A549 (cell line): Measurements from ENCODE around the gene AGAP3. TPM values are rescaled to one million over a fixed set of nuclear protein-coding genes. Genes with fewer than 3 reads are reported as not detected.

Experiments
- ATAC-seq, 2 experiments: fragments of 200-7000 bp in 1 of 2; fragments of >200 bp in 1 of 2; cut with Nextera tagmentation in 1 of 2; cut with Tn5 transposase in 1 of 2; 3 replicates each; pipeline versions ENCODE4 v1.8.0 to v1.9.1; 2018 to 2020; ENCODE audit warnings: mild to moderate bottlenecking in 1 of 2, moderate library complexity in 1 of 2
- CTCF ChIA-PET: fragments of 300-600 bp; sonication (Branson Sonifier 250); formaldehyde crosslinking; extraction: SDS; loops from one replicate; lab custom pipeline; 2021; ENCODE audit warnings: antibody characterized with exemption, inconsistent platforms; lab: Yijun Ruan, JAX
- POLR2A ChIA-PET: fragments of 350-600 bp; formaldehyde crosslinking; extraction: SDS; loops from one replicate; lab custom pipeline; 2021; ENCODE audit warnings: antibody characterized with exemption, inconsistent platforms; lab: Yijun Ruan, JAX
- DNase-seq, 2 experiments: peaks; one replicate each; pipeline versions ENCODE4 v3.0.0 to v3.0.0-alpha.2; 2011 to 2016; ENCODE audit warnings: low read depth in 1 of 2, low spot score in 1 of 2
- FAIRE-seq: peaks from 2 replicates; lab custom pipeline; 2011; peaks lifted over from hg19 to GRCh38; lab: Jason Lieb, UNC
- H3K27ac ChIP-seq, 2 experiments: fragments of >200 bp; sonication (Bioruptor Twin); formaldehyde crosslinking; 3 replicates each; pipeline ENCODE4 v1.5.1; 2016 to 2017
- H3K4me1 ChIP-seq: fragments of >200 bp; sonication (Bioruptor Twin); formaldehyde crosslinking; 3 replicates; pipeline ENCODE4 v1.6.1; 2016
- H3K4me2 ChIP-seq: fragments of >200 bp; sonication (Bioruptor Twin); formaldehyde crosslinking; 3 replicates; pipeline ENCODE4 v1.6.1; 2016
- H3K4me3 ChIP-seq: fragments of >200 bp; sonication (Bioruptor Twin); formaldehyde crosslinking; 3 replicates; pipeline ENCODE4 v1.5.1; 2016
- H3K9me3 ChIP-seq: fragments of >200 bp; sonication (Bioruptor Twin); formaldehyde crosslinking; 3 replicates; pipeline ENCODE4 v1.6.1; 2016
- CBX2 ChIP-seq: fragments of 200-600 bp; sonication (generic); IDR thresholded peaks from 2 replicates; pipeline ENCODE4 v1.6.1; 2016; ENCODE audit warnings: low read depth, mild to moderate bottlenecking, borderline replicate concordance
- CBX8 ChIP-seq: fragments of 200-600 bp; sonication (generic); IDR thresholded peaks from 2 replicates; pipeline ENCODE4 v1.6.1; 2016
- CHD2 ChIP-seq: fragments of 150-350 bp; IDR thresholded peaks from 2 replicates; pipeline ENCODE4 v1.6.1; 2014; ENCODE audit warnings: low read length; ENCODE audit not compliant: partially characterized antibody
- CTCF ChIP-seq: fragments of >200 bp; sonication (Bioruptor Twin); formaldehyde crosslinking; IDR thresholded peaks from 3 replicates; pipeline ENCODE4 v1.5.1; 2016
- E2F6 ChIP-seq: IDR thresholded peaks from 2 replicates; pipeline ENCODE4 v1.6.1; 2012; ENCODE audit warnings: low read depth, borderline replicate concordance
- EHF ChIP-seq: fragments of 250-450 bp; sonication (Bioruptor Pico); IDR thresholded peaks from 2 replicates; pipeline ENCODE4 v1.5.0; 2020; ENCODE audit warnings: mild to moderate bottlenecking
- EHMT2 ChIP-seq: fragments of 200-600 bp; sonication (generic); IDR thresholded peaks from 2 replicates; pipeline ENCODE4 v1.6.1; 2016; ENCODE audit warnings: antibody characterized with exemption, low read depth, mild to moderate bottlenecking, moderate library complexity
- EP300 ChIP-seq, 2 experiments: fragments of >200 bp; sonication (Bioruptor Twin); formaldehyde crosslinking; IDR thresholded peaks; 2 replicates in 1 of 2; 3 replicates in 1 of 2; pipeline ENCODE4 v1.6.1; 2016 to 2017
- ESRRA ChIP-seq: fragments of 150-350 bp; IDR thresholded peaks from 2 replicates; pipeline ENCODE4 v1.6.1; 2014; ENCODE audit warnings: mild to moderate bottlenecking, low read length, borderline replicate concordance
- FOSB ChIP-seq: fragments of 250-450 bp; sonication (Bioruptor Pico); IDR thresholded peaks from 2 replicates; pipeline ENCODE4 v1.5.0; 2020; ENCODE audit warnings: mild to moderate bottlenecking, moderate library complexity
- GATA3 ChIP-seq: IDR thresholded peaks from 2 replicates; pipeline ENCODE4 v1.6.1; 2012; ENCODE audit warnings: borderline replicate concordance
- HDAC2 ChIP-seq: fragments of 200-600 bp; sonication (generic); IDR thresholded peaks from 2 replicates; pipeline ENCODE4 v1.6.1; 2016
- HES2 ChIP-seq: fragments of >200 bp; sonication (Bioruptor Twin); formaldehyde crosslinking; IDR thresholded peaks from 2 replicates; pipeline ENCODE4 v1.6.1; 2016
- HEYL ChIP-seq: fragments of 250-450 bp; sonication (Bioruptor Pico); IDR thresholded peaks from 2 replicates; pipeline ENCODE4 v1.8.0; 2021; ENCODE audit warnings: mild to moderate bottlenecking, moderate library complexity
- HOXA7 ChIP-seq: fragments of 250-450 bp; sonication (Bioruptor Pico); IDR thresholded peaks from 2 replicates; pipeline ENCODE4 v1.5.0; 2020; ENCODE audit warnings: mild to moderate bottlenecking, moderate library complexity
- JUN ChIP-seq, 2 experiments: fragments of >200 bp; sonication (Bioruptor Twin); formaldehyde crosslinking; IDR thresholded peaks; 2 replicates in 1 of 2; 3 replicates in 1 of 2; pipeline ENCODE4 v1.6.1; 2016 to 2017
- KDM1A ChIP-seq: fragments of 200-600 bp; sonication (generic); IDR thresholded peaks from 2 replicates; pipeline ENCODE4 v1.6.1; 2016; ENCODE audit warnings: low read depth, mild to moderate bottlenecking
- MYC ChIP-seq: IDR thresholded peaks from 2 replicates; pipeline ENCODE4 v1.6.1; 2012; ENCODE audit warnings: mild to moderate bottlenecking, inconsistent platforms, low read length, improper control_type of control experiment, borderline replicate concordance
- NFE2L2 ChIP-seq: fragments of 150-350 bp; conservative IDR thresholded peaks from 2 replicates; pipeline ENCODE4 v1.6.1; 2014; ENCODE audit warnings: low read length
- NR3C1 ChIP-seq: fragments of >200 bp; sonication (Bioruptor Twin); formaldehyde crosslinking; IDR thresholded peaks from 3 replicates; pipeline ENCODE4 v1.6.1; 2017
- PBX3 ChIP-seq: IDR thresholded peaks from 2 replicates; pipeline ENCODE4 v1.6.1; 2012
- POLR2A ChIP-seq: IDR thresholded peaks from 2 replicates; pipeline ENCODE4 v1.6.1; 2012; ENCODE audit warnings: mild to moderate bottlenecking, low read length
- RAD21 ChIP-seq, 2 experiments: fragments of >200 bp in 1 of 2; sonication (Bioruptor Twin) in 1 of 2; formaldehyde crosslinking in 1 of 2; IDR thresholded peaks in 1 of 2; conservative IDR thresholded peaks in 1 of 2; 2 replicates in 1 of 2; 3 replicates in 1 of 2; pipeline ENCODE4 v1.6.1; 2012 to 2018; ENCODE audit warnings: inconsistent platforms in 1 of 2
- RFX5 ChIP-seq: fragments of 450-650 bp; IDR thresholded peaks from 2 replicates; pipeline ENCODE4 v1.7.1; 2014; ENCODE audit warnings: antibody characterized with exemption, mild to moderate bottlenecking, moderate library complexity
- RNF2 ChIP-seq: fragments of 200-600 bp; sonication (generic); IDR thresholded peaks from 2 replicates; pipeline ENCODE4 v1.6.1; 2016; ENCODE audit warnings: low read depth, mild to moderate bottlenecking, antibody characterized with exemption, moderate library complexity, borderline replicate concordance
- SMC3 ChIP-seq: fragments of >200 bp; sonication (Bioruptor Twin); formaldehyde crosslinking; IDR thresholded peaks from 3 replicates; pipeline ENCODE4 v1.6.1; 2018; ENCODE audit warnings: inconsistent platforms
- SREBF2 ChIP-seq: fragments of 450-650 bp; IDR thresholded peaks from 2 replicates; pipeline ENCODE4 v1.6.1; 2014; ENCODE audit warnings: mild to moderate bottlenecking, moderate library complexity
- TFCP2L1 ChIP-seq: fragments of 250-450 bp; sonication (Bioruptor Pico); IDR thresholded peaks from 2 replicates; pipeline ENCODE4 v1.5.0; 2021; ENCODE audit warnings: mild to moderate bottlenecking
- USF2 ChIP-seq: fragments of 450-650 bp; IDR thresholded peaks from 2 replicates; pipeline ENCODE4 v1.6.1; 2014; ENCODE audit warnings: antibody characterized with exemption
- ZC3H11A ChIP-seq: fragments of 450-650 bp; IDR thresholded peaks from 2 replicates; pipeline ENCODE4 v1.6.1; 2014; ENCODE audit warnings: antibody characterized with exemption, mild to moderate bottlenecking
- WGBS: methylation state at CpG from one replicate; pipeline ENCODE4 v1.1.6; 2017; ENCODE audit errors: missing lambda C conversion rate; 5-methylcytosine and 5-hydroxymethylcytosine counted together
- polyA plus RNA-seq, 4 experiments: library from polyadenylated mRNA; depleted of rRNA in 3 of 4; stranded (reverse); fragments of >200 nt; fragmentation: RNase III in 1 of 4; extraction: RNeasy Plus Mini Kit Qiagen cat#74134 plus additional on column Dnase treatment in 1 of 4; gene quantifications; 2 replicates in 3 of 4; 3 replicates in 1 of 4; pipeline ENCODE4 v1.2.3, GENCODE V29; 2011 to 2017

Gene AGAP3
- polyA plus RNA-seq, 2 of the 4 experiments (the other 2 are of a cell fraction), result 33.8 to 45.9 TPM

GRCh38 chr7:151094675-151095074 lies 8.4 kb downstream of the AGAP3 start:
- 0 out of 6 replicates have a peak overlapping the region, but pooled peaks of 1 of the 2 experiments have one; percentile 12 for H3K27ac ChIP-seq
- no peak for TF ChIP-seq CTCF
- TF ChIP-seq EP300 (IDR thresholded peaks at IDR 0.05), result no peak
- no peak for TF ChIP-seq TFCP2L1
- TF ChIP-seq E2F6, result no peak
- TF ChIP-seq HES2, result no peak
- TF ChIP-seq HOXA7 (CRISPR knock-in tag), result no peak
- TF ChIP-seq CBX8, result no peak
- TF ChIP-seq PBX3, result no peak
- no peak overlapping the region for H3K4me3 ChIP-seq
- DNase-seq (no peak), FAIRE-seq (no peak), ATAC-seq (peak in 1 of 2 experiments; percentile 12; a peak in 2 of 6 replicates)
- ChIA-PET POLR2A (no interaction called here), CTCF (interaction anchor here (1.6 to 27.1 kb wide), 3 partner anchors 12 to 29 kb away, joined by 5 to 412 read pairs (median 7); no protein-coding TSS in a partner anchor)
- peak overlapping the region; percentile 6; the same call in 1 of the 3 replicates for H3K4me2 ChIP-seq
- H3K9me3 ChIP-seq, result no peaks in the 10 kb centered on the region
- WGBS, result 74% methylated on average over 5 of the region's 5 CpGs
- peaks cover 22% of the 10 kb centered on the region for H3K4me1 ChIP-seq

GRCh38 chr7:151095123-151095797 lies 9.0 kb downstream of the AGAP3 start:
- Histone ChIP-seq H3K9me3 (no peaks in the 10 kb centered on the region), H3K4me2 (peak overlapping the region; percentile 6; the same call in 1 of the 3 replicates), H3K4me1 (peaks cover 22% of the 10 kb centered on the region), H3K27ac (peak overlapping the region in 1 of 2 experiments; percentile 31; a peak in 1 of 6 replicates), H3K4me3 (no peak overlapping the region)
- POLR2A ChIA-PET, result no interaction called here
- CTCF ChIA-PET, result interaction anchor here (1.6 to 27.1 kb wide), 3 partner anchors 12 to 29 kb away, joined by 5 to 412 read pairs (median 7); no protein-coding TSS in a partner anchor
- 81% methylated on average over 10 of the region's 10 CpGs for WGBS
- DNase-seq (no peak), ATAC-seq (peak; percentile 49 to 69; a peak in 4 of 6 replicates), FAIRE-seq (no peak)
- no peak for TF ChIP-seq EP300 (IDR thresholded peaks at IDR 0.05)
- TF ChIP-seq USF2, result no peak
- TF ChIP-seq EHMT2, result no peak
- TF ChIP-seq GATA3, result no peak
- TF ChIP-seq SREBF2, result no peak
- no peak for TF ChIP-seq HEYL (CRISPR knock-in tag)
- TF ChIP-seq CBX8, result no peak
- no peak for TF ChIP-seq HDAC2
- TF ChIP-seq FOSB (CRISPR knock-in tag), result no peak

GRCh38 chr7:151095828-151096475 lies 9.7 kb downstream of the AGAP3 start:
- no peak for ATAC-seq
- no peaks in the 10 kb centered on the region for H3K9me3 ChIP-seq
- H3K4me2 ChIP-seq, result no peak overlapping the region
- FAIRE-seq, result no peak
- peaks cover 22% of the 10 kb centered on the region for H3K4me1 ChIP-seq
- ChIA-PET POLR2A (no interaction called here), CTCF (interaction anchor here (0.6 to 27.1 kb wide), 3 partner anchors 9 to 1332 kb away, joined by 3 to 412 read pairs (median 3); partner anchors contain the start of gene AGAP3)
- DNase-seq, result no peak
- no peak overlapping the region for H3K4me3 ChIP-seq
- H3K27ac ChIP-seq, result no peak overlapping the region
- 88% methylated on average over 14 of the region's 17 CpGs for WGBS
- TF ChIP-seq KDM1A (no peak), EHF (no peak), CHD2 (no peak), ESRRA (no peak), HEYL (CRISPR knock-in tag) (no peak), MYC (no peak), RAD21 (conservative IDR thresholded peaks at IDR 0.05 in 1 of 2, IDR thresholded peaks at IDR 0.05 in 1 of 2) (no peak), JUN (IDR thresholded peaks at IDR 0.05) (no peak), POLR2A (no peak), CBX2 (no peak), ZC3H11A (no peak), RNF2 (no peak), NR3C1 (no peak), NFE2L2 (no peak), RFX5 (no peak), EP300 (IDR thresholded peaks at IDR 0.05) (no peak), SMC3 (no peak)
